IMR-90 (cell line): ENCODE results near the gene BAHD1. TPM values are rescaled to one million over a fixed set of nuclear protein-coding genes. Genes with fewer than 3 reads are reported as not detected.

Source experiments
- ATAC-seq: fragments of 200-7000 bp; cut with Tn5 transposase; 2 replicates; pipeline ENCODE4 v1.9.1; 2020; ENCODE audit warnings: low read depth, mild to moderate bottlenecking, moderate library complexity
- BruUV-seq: library from RNA; stranded (reverse); fragments of 400-500 nt; replicated peaks from 2 replicates; lab custom pipeline; 2021; lab: Mats Ljungman, UMichigan
- CTCF ChIA-PET: fragments of 300-600 bp; formaldehyde crosslinking; extraction: SDS; loops from one replicate; lab custom pipeline; 2021; ENCODE audit warnings: antibody characterized with exemption; lab: Yijun Ruan, JAX
- POLR2A ChIA-PET: fragments of 300-600 bp; sonication (Branson Sonifier 250); formaldehyde crosslinking; loops from one replicate; lab custom pipeline; 2022; ENCODE audit warnings: antibody characterized with exemption; ENCODE audit not compliant: unreplicated experiment; lab: Charles Lee
- DNase-seq: peaks from one replicate; pipeline ENCODE4 v3.0.0; 2013
- H2AFZ ChIP-seq: replicated peaks from 2 replicates; pipeline ENCODE3; 2013; ENCODE audit warnings: low read length, mild to moderate bottlenecking; ENCODE audit not compliant: poor library complexity
- H2AK5ac ChIP-seq: 2 replicates; pipeline ENCODE4 v1.6.1; 2013; ENCODE audit warnings: low read depth, low read length, inconsistent platforms
- H2AK9ac ChIP-seq: replicated peaks from 2 replicates; pipeline ENCODE3; 2013; ENCODE audit warnings: mild to moderate bottlenecking, low read depth, low read length, moderate library complexity; ENCODE audit not compliant: poor library complexity
- H2BK120ac ChIP-seq: 2 replicates; pipeline ENCODE4 v1.6.1; 2013; ENCODE audit warnings: low read depth, low read length, inconsistent platforms
- H2BK15ac ChIP-seq: 3 replicates; pipeline ENCODE4 v1.6.1; 2013; ENCODE audit warnings: low read depth, low read length, inconsistent platforms
- H2BK20ac ChIP-seq: 2 replicates; pipeline ENCODE4 v1.6.1; 2013; ENCODE audit warnings: low read depth, mild to moderate bottlenecking, inconsistent platforms, low read length, moderate library complexity
- H2BK5ac ChIP-seq: 2 replicates; pipeline ENCODE4 v1.6.1; 2013; ENCODE audit warnings: mild to moderate bottlenecking, low read depth, low read length, inconsistent platforms; ENCODE audit not compliant: poor library complexity, severe bottlenecking
- H3K14ac ChIP-seq: replicated peaks from 2 replicates; pipeline ENCODE4 v1.6.1; 2013; ENCODE audit warnings: low read depth, low read length, inconsistent platforms
- H3K18ac ChIP-seq: 2 replicates; pipeline ENCODE4 v1.6.1; 2013; ENCODE audit warnings: low read depth, low read length, control low read depth
- H3K23ac ChIP-seq: 2 replicates; pipeline ENCODE4 v1.6.1; 2013; ENCODE audit warnings: low read depth, low read length, inconsistent platforms
- H3K27ac ChIP-seq: 2 replicates; pipeline ENCODE4 v1.5.1; 2013; ENCODE audit warnings: mild to moderate bottlenecking, control low read depth, low read length; ENCODE audit not compliant: insufficient read depth
- H3K27me3 ChIP-seq: 2 replicates; pipeline ENCODE4 v1.6.1; 2013; ENCODE audit warnings: low read length; ENCODE audit not compliant: control insufficient read depth, insufficient read depth
- H3K36me3 ChIP-seq: 2 replicates; pipeline ENCODE4 v1.6.1; 2013; ENCODE audit warnings: low read length, mixed read lengths; ENCODE audit not compliant: control insufficient read depth, insufficient read depth
- H3K4ac ChIP-seq: 2 replicates; pipeline ENCODE4 v1.6.1; 2013; ENCODE audit warnings: low read depth, low read length, inconsistent platforms
- H3K4me1 ChIP-seq: 2 replicates; pipeline ENCODE4 v1.6.1; 2013; ENCODE audit warnings: low read length, mixed read lengths; ENCODE audit not compliant: control insufficient read depth, insufficient read depth
- H3K4me2 ChIP-seq: 2 replicates; pipeline ENCODE4 v1.6.1; 2013; ENCODE audit warnings: low read depth, mild to moderate bottlenecking, control low read depth, low read length, moderate library complexity
- H3K4me3 ChIP-seq: 2 replicates; pipeline ENCODE4 v1.5.1; 2013; ENCODE audit warnings: low read depth, mild to moderate bottlenecking, control low read depth, low read length, moderate library complexity; ENCODE audit not compliant: insufficient read depth
- H3K56ac ChIP-seq: 2 replicates; pipeline ENCODE4 v1.6.1; 2013; ENCODE audit warnings: low read length, inconsistent platforms; ENCODE audit not compliant: insufficient read depth; ENCODE audit errors: extremely low read depth
- H3K79me1 ChIP-seq, 2 experiments: 2 replicates each; pipeline ENCODE4 v1.6.1; 2013; ENCODE audit warnings: low read length in 2 of 2, inconsistent platforms in 1 of 2, low read depth in 1 of 2
- H3K9ac ChIP-seq: 2 replicates; pipeline ENCODE4 v1.6.1; 2013; ENCODE audit warnings: low read depth, low read length, control low read depth
- H3K9me1 ChIP-seq: 2 replicates; pipeline ENCODE4 v1.6.1; 2013; ENCODE audit warnings: low read length, inconsistent platforms; ENCODE audit not compliant: insufficient read depth
- H3K9me3 ChIP-seq: 2 replicates; pipeline ENCODE4 v1.6.1; 2013; ENCODE audit warnings: low read length; ENCODE audit not compliant: control insufficient read depth, insufficient read depth
- H4K20me1 ChIP-seq: 2 replicates; pipeline ENCODE4 v1.6.1; 2013; ENCODE audit warnings: low read length, inconsistent platforms; ENCODE audit not compliant: insufficient read depth
- H4K5ac ChIP-seq: 2 replicates; pipeline ENCODE4 v1.6.1; 2013; ENCODE audit warnings: mild to moderate bottlenecking, low read depth, low read length, control low read depth
- H4K8ac ChIP-seq, 2 experiments: 2 replicates each; pipeline ENCODE4 v1.6.1; 2013; ENCODE audit warnings: low read depth in 2 of 2, low read length in 2 of 2, control low read depth in 1 of 2, inconsistent platforms in 1 of 2
- H4K91ac ChIP-seq: 2 replicates; pipeline ENCODE4 v1.6.1; 2013; ENCODE audit warnings: low read depth, low read length, inconsistent platforms; ENCODE audit not compliant: insufficient read depth
- POLR2A ChIP-seq: IDR thresholded peaks from 2 replicates; pipeline ENCODE4 v1.6.1; 2012; ENCODE audit warnings: mild to moderate bottlenecking, low read depth, low read length
- WGBS, 2 experiments: methylation state at CpG; one replicate each; pipeline versions ENCODE4 v1.1.5 to v1.1.7; 2013; ENCODE audit warnings: missing lambda C conversion rate in 2 of 2; ENCODE audit not compliant: insufficient read length in 1 of 2; ENCODE audit errors: extremely low coverage in 2 of 2; 5-methylcytosine and 5-hydroxymethylcytosine counted together
- dilution Hi-C: fragments of 300-500 bp; cut with HindIII; formaldehyde crosslinking; loops from one replicate; pipeline ENCODE4 v1.14.3; 2018; ENCODE audit warnings: low sequenced_read_pairs; ENCODE audit not compliant: unreplicated experiment
- in situ Hi-C: fragments of 300-500 bp; cut with MboI; formaldehyde crosslinking; loops from 3 replicates; pipeline ENCODE4 v1.14.3; 2019; ENCODE audit warnings: low sequenced_read_pairs, inconsistent platforms, mixed read lengths
- intact Hi-C: fragments of 100-400 bp; cut with micrococcal nuclease; formaldehyde crosslinking; loops from 2 replicates; pipeline ENCODE4 v1.10.0; 2022
- polyA plus RNA-seq, 3 experiments: library from polyadenylated mRNA; depleted of rRNA; stranded (reverse); fragments of >200 nt; gene quantifications; 2 replicates each; pipeline ENCODE4 v1.2.3, GENCODE V29; 2012; ENCODE audit warnings: low replicate concordance in 1 of 3
- total RNA-seq: library from RNA; depleted of rRNA; stranded (reverse); fragments of >200 nt; gene quantifications from 2 replicates; pipeline ENCODE4 v1.2.3, GENCODE V29; 2012

BAHD1 gene
- total and polyA plus RNA-seq, 2 of the 4 experiments (the other 2 are of a cell fraction): 3.0 to 8.7 TPM

DNA sequence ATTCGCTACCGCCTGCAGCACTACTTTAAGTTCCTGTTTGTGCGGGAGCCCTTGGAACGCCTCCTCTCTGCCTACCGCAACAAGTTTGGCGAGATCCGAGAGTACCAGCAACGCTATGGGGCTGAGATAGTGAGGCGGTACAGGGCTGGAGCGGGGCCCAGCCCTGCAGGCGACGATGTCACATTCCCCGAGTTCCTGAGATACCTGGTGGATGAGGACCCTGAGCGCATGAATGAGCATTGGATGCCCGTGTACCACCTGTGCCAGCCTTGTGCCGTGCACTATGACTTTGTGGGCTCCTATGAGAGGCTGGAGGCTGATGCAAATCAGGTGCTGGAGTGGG is 31.0 kb downstream of the BAHD1 start:
- Histone ChIP-seq H3K4me2 (peak overlapping the region; percentile 92), H3K9me3 (no peaks in the 10 kb centered on the region), H2BK15ac (no peak overlapping the region), H3K23ac (peak overlapping the region; percentile 84; the same call in 1 of the 2 replicates), H4K5ac (peak overlapping the region; percentile 47), H2BK5ac (no peak overlapping the region), H2BK20ac (no peak overlapping the region), H3K79me1 (peaks cover 6 to 18% of the 10 kb centered on the region in 2 experiments; a peak in 3 of 4 replicates), H3K4ac (peak overlapping the region; percentile 88), H3K14ac (peak overlapping the region; percentile 89), H2AFZ (peak overlapping the region; percentile 92), H2BK120ac (no peak overlapping the region), H3K9ac (peak overlapping the region; percentile 89), H4K91ac (peak overlapping the region; percentile 76), H4K20me1 (no peaks in the 10 kb centered on the region), H4K8ac (peak overlapping the region; percentile 71 to 72), H3K18ac (peak overlapping the region; percentile 54; the same call in 1 of the 2 replicates), H2AK5ac (peak overlapping the region; percentile 71; the same call in 1 of the 2 replicates), H3K27ac (peak overlapping the region; percentile 83), H3K9me1 (peaks cover 16% of the 10 kb centered on the region), H3K27me3 (peaks cover 9% of the 10 kb centered on the region), H3K36me3 (peaks cover 9% of the 10 kb centered on the region; the same call in 1 of the 2 replicates), H2AK9ac (peak overlapping the region; percentile 91), H3K56ac (no peak overlapping the region), H3K4me1 (peaks cover 12% of the 10 kb centered on the region), H3K4me3 (peak overlapping the region; percentile 61)
- ATAC-seq: peak; percentile 12
- ChIA-PET CTCF (no interaction called here), POLR2A (no interaction called here)
- dilution Hi-C loops (no loop called here), in situ Hi-C loops (no loop called here), intact Hi-C loops (loop anchor here (1.0 kb wide), 1 partner anchor 36 kb away; no protein-coding TSS in a partner anchor)
- DNase-seq: peak; percentile 10
- TF ChIP-seq POLR2A: no peak
- BruUV-seq: no TSS peak
- WGBS, 2 experiments: 20% methylated on average over 14 of the region's 16 CpGs; no CpG with 5 or more reads in 1 of the 2 experiments
